Naive thymus-derived CD4-positive, alpha-beta T cell (primary cell): Measurements from ENCODE around the gene DSE. TPM values are rescaled to one million over a fixed set of nuclear protein-coding genes. Genes with fewer than 3 reads are reported as not detected.

ENCODE experiments used
- ATAC-seq: fragments of 150-1000 bp; cut with Tn5 transposase; 2 replicates; pipeline ENCODE4 v1.10.0; 2021; ENCODE audit warnings: mild to moderate bottlenecking, moderate library complexity
- CTCF ChIA-PET: fragments of 350-600 bp; sonication (Branson Sonifier 250); formaldehyde crosslinking; loops from one replicate; lab custom pipeline; 2021; ENCODE audit warnings: antibody characterized with exemption; lab: Charles Lee
- POLR2A ChIA-PET: fragments of 350-600 bp; sonication (Branson Sonifier 250); formaldehyde crosslinking; loops from one replicate; lab custom pipeline; 2021; ENCODE audit warnings: antibody characterized with exemption, inconsistent platforms; lab: Charles Lee
- DNase-seq, 9 donors: peaks; one replicate each; pipeline versions ENCODE4 v3.0.0 to v3.0.0-alpha.2; 2020 to 2022; ENCODE audit warnings: mixed read lengths in 1 of 9
- H3K27ac ChIP-seq: one replicate; pipeline ENCODE4 v1.7.0; 2013; ENCODE audit warnings: mild to moderate bottlenecking, low read depth, low read length, moderate library complexity
- H3K27me3 ChIP-seq, 2 donors: one replicate each; pipeline ENCODE4 v1.7.0; 2013; ENCODE audit warnings: low read length in 2 of 2, mild to moderate bottlenecking in 2 of 2, moderate library complexity in 2 of 2; ENCODE audit not compliant: control insufficient read depth in 2 of 2, insufficient read depth in 2 of 2
- H3K36me3 ChIP-seq, 3 experiments: 1 replicate in 2 of 3; 2 replicates in 1 of 3; pipeline ENCODE4 v1.7.0; 2013; ENCODE audit warnings: low read length in 3 of 3, mild to moderate bottlenecking in 3 of 3, moderate library complexity in 1 of 3; ENCODE audit not compliant: insufficient read depth in 3 of 3, control insufficient read depth in 2 of 3
- H3K4me1 ChIP-seq, 2 donors: one replicate each; pipeline ENCODE4 v1.7.0; 2013; ENCODE audit warnings: low read length in 2 of 2, mild to moderate bottlenecking in 2 of 2, moderate library complexity in 1 of 2; ENCODE audit not compliant: control insufficient read depth in 2 of 2, insufficient read depth in 2 of 2
- H3K4me3 ChIP-seq: 2 replicates; pipeline ENCODE4 v1.7.0; 2013; ENCODE audit warnings: mild to moderate bottlenecking, low read length
- H3K9me3 ChIP-seq, 3 experiments: 1 replicate in 2 of 3; 2 replicates in 1 of 3; pipeline ENCODE4 v1.7.0; 2013; ENCODE audit warnings: low read length in 3 of 3; ENCODE audit not compliant: control insufficient read depth in 2 of 3
- H3K27ac Mint-ChIP-seq, 9 donors: one replicate each; pipeline ENCODE4 v1.8.0; 2020 to 2022; ENCODE audit warnings: mixed read lengths in 9 of 9, mild to moderate bottlenecking in 8 of 9, moderate library complexity in 5 of 9, inconsistent platforms in 2 of 9
- H3K27me3 Mint-ChIP-seq, 5 donors: one replicate each; pipeline ENCODE4 v1.8.0; 2021 to 2022; ENCODE audit warnings: mixed read lengths in 5 of 5, mild to moderate bottlenecking in 1 of 5
- H3K36me3 Mint-ChIP-seq, 5 donors: one replicate each; pipeline ENCODE4 v1.8.0; 2020 to 2022; ENCODE audit warnings: mixed read lengths in 5 of 5, mild to moderate bottlenecking in 3 of 5, inconsistent platforms in 1 of 5
- H3K4me1 Mint-ChIP-seq, 7 donors: one replicate each; pipeline ENCODE4 v1.8.0; 2020 to 2022; ENCODE audit warnings: mixed read lengths in 7 of 7, mild to moderate bottlenecking in 3 of 7, inconsistent platforms in 1 of 7
- H3K4me3 Mint-ChIP-seq, 10 donors: one replicate each; pipeline ENCODE4 v1.8.0; 2020 to 2022; ENCODE audit warnings: mild to moderate bottlenecking in 10 of 10, mixed read lengths in 10 of 10, moderate library complexity in 6 of 10, inconsistent platforms in 2 of 10
- H3K9me3 Mint-ChIP-seq, 11 donors: one replicate each; pipeline ENCODE4 v1.8.0; 2020 to 2022; ENCODE audit warnings: mixed read lengths in 11 of 11, mild to moderate bottlenecking in 4 of 11, inconsistent platforms in 1 of 11, moderate library complexity in 1 of 11
- intact Hi-C, 2 donors: fragments of 100-400 bp; cut with micrococcal nuclease; formaldehyde crosslinking; loops; one replicate each; pipeline ENCODE4 v1.15.1; 2023
- polyA plus RNA-seq, 2 donors: library from polyadenylated mRNA; unstranded; fragments of 300-500 nt; fragmentation: Illumina TruSeq; gene quantifications; one replicate each; pipeline ENCODE4 v1.2.3, GENCODE V29; 2021
- total RNA-seq, 6 experiments: library from RNA in 5 of 6; stranded (reverse) in 5 of 6; gene quantifications; 1 replicate in 5 of 6; 2 replicates in 1 of 6; pipeline ENCODE4 v1.2.3 and lab custom pipeline; 2021 to 2026

DSE gene
- total and polyA plus RNA-seq, 7 experiments from 2014 or later: 3.2 to 23.0 (median 7.2) TPM

DNA sequence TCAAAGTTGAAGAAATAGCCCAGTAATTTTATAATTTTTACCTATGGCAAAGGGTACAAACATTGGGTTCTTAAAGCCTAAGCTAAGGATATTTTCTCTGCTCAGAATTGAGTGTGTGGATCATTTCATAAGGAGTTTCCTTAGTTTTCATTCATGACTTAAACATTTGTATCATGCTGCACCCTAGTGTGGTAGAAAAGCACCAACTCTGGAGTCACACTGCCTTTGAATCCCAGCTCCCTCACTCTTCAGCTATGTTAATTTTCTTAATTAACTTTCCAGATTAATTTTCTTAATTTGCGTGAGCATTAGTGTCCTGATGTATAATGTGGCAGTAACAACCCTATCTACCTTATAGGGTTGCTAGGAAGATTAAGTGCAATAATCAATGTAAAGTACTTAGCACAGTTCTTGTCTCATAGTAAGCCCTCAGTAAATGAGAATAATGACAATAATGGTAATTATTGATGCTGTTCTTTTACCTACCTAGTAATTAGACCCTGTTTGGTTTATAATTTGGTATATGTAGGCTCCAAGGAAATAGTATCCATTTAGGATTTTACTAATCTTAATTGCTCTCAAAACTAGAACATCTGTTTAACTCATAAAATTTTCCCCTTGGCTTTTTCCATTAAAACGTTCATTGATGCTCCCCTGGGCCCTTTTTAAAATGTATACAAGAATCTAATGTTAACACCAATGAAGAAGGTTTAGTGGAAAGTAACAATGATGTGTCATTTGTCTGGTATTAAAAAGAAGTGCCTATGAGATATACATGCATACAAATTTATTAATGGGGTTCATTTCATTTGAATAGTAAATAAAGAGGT lies 31.6 kb downstream of the DSE start:
- DNase-seq (no peak), ATAC-seq (no peak)
- no peaks in the 10 kb centered on the region for H3K36me3 ChIP-seq
- no peak overlapping the region for H3K4me3 Mint-ChIP-seq
- H3K27me3 Mint-ChIP-seq: peaks cover 4 to 16% (median 5%) of the 10 kb centered on the region in 5 donors
- CTCF ChIA-PET: interaction anchor here (2.2 kb wide), 1 partner anchor 114 kb away, joined by 7 read pairs; no protein-coding TSS in a partner anchor
- H3K9me3 Mint-ChIP-seq: no peaks in the 10 kb centered on the region
- no peak overlapping the region for H3K4me3 ChIP-seq
- H3K4me1 ChIP-seq: no peaks in the 10 kb centered on the region
- POLR2A ChIA-PET: no interaction called here
- no peak overlapping the region for H3K27ac ChIP-seq
- peaks cover 0 to 3% (median 0%) of the 10 kb centered on the region in 7 donors for H3K4me1 Mint-ChIP-seq
- no peaks in the 10 kb centered on the region for H3K27me3 ChIP-seq
- H3K36me3 Mint-ChIP-seq: peaks cover 0 to 13% (median 0%) of the 10 kb centered on the region in 5 donors
- H3K27ac Mint-ChIP-seq: no peak overlapping the region
- intact Hi-C loops: no loop called here
- no peaks in the 10 kb centered on the region for H3K9me3 ChIP-seq

DNA sequence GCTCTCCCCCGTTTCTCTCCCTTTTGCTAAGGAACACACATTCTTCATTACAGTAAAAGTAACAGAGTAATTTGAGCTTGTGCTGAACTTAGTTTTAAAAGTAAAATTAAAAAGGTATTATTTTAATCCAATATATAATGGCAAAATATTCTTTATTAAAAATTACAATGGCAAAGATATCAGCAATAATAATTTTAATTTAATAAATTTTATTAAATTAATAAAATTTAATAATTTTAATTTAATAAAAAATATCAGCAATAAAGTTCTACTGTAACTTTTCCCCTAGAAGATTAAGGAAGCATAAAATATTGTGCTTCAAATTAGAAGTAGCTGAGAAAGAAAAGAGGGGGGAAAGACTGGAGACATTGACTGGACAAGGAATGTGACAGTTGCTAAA lies 32.5 kb downstream of the DSE start:
- Mint-ChIP-seq H3K27ac (no peak overlapping the region), H3K9me3 (no peaks in the 10 kb centered on the region), H3K27me3 (peaks cover 4 to 17% (median 5%) of the 10 kb centered on the region in 5 donors), H3K4me3 (no peak overlapping the region), H3K4me1 (peaks cover 0 to 3% (median 0%) of the 10 kb centered on the region in 7 donors), H3K36me3 (peaks cover 0 to 13% (median 0%) of the 10 kb centered on the region in 5 donors)
- DNase-seq (no peak), ATAC-seq (no peak)
- Histone ChIP-seq H3K4me1 (no peaks in the 10 kb centered on the region), H3K9me3 (no peaks in the 10 kb centered on the region), H3K36me3 (no peaks in the 10 kb centered on the region), H3K4me3 (no peak overlapping the region), H3K27me3 (no peaks in the 10 kb centered on the region), H3K27ac (no peak overlapping the region)
- POLR2A ChIA-PET: no interaction called here
- intact Hi-C loops: no loop called here
- CTCF ChIA-PET: no interaction called here

- no peak overlapping the region for H3K27ac ChIP-seq
Observed at GRCh38 chr6:116404696-116405095, 33.9 kb downstream of the DSE start.

DNA sequence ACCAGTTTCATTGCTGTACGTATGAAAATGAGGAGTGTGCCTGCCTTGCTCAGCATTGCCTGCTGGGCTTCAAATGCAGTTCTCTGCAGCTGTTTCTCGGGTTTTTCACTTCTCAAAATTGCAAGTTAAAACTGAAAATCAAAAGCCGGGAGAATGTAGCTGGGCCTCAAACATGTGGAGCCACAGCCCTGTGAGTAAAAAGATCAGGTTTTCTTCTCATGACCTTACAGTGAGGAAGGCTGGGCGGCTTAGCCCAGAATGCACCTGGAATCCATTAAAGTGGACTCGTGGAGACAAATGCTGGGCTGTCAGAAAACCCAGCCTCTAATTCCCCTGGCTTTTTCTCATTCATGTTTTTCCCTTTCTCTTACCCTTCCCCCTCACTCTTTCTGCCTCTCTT lies 34.4 kb downstream of the DSE start:
- H3K4me1 ChIP-seq: no peaks in the 10 kb centered on the region
- H3K27ac ChIP-seq: no peak overlapping the region
- H3K4me3 ChIP-seq: no peak overlapping the region
- H3K27me3 Mint-ChIP-seq: peaks cover 4 to 17% (median 5%) of the 10 kb centered on the region in 5 donors
- intact Hi-C loops: no loop called here
- POLR2A ChIA-PET: no interaction called here
- H3K36me3 ChIP-seq: no peaks in the 10 kb centered on the region
- no peaks in the 10 kb centered on the region for H3K9me3 Mint-ChIP-seq
- no peak overlapping the region for H3K4me3 Mint-ChIP-seq
- H3K9me3 ChIP-seq: no peaks in the 10 kb centered on the region
- DNase-seq: no peak
- H3K27me3 ChIP-seq: no peaks in the 10 kb centered on the region
- CTCF ChIA-PET: no interaction called here
- ATAC-seq: no peak
- peaks cover 0 to 5% (median 0%) of the 10 kb centered on the region in 5 donors for H3K36me3 Mint-ChIP-seq
- H3K27ac Mint-ChIP-seq: no peak overlapping the region
- peaks cover 0 to 6% (median 0%) of the 10 kb centered on the region in 7 donors for H3K4me1 Mint-ChIP-seq

More at GRCh38 chr6:116404696-116405095, 33.9 kb downstream of the DSE start:
- Mint-ChIP-seq H3K27me3 (peaks cover 4 to 17% (median 5%) of the 10 kb centered on the region in 5 donors), H3K4me1 (peaks cover 0 to 5% (median 0%) of the 10 kb centered on the region in 7 donors), H3K27ac (no peak overlapping the region), H3K36me3 (peaks cover 0 to 7% (median 0%) of the 10 kb centered on the region in 5 donors), H3K4me3 (no peak overlapping the region), H3K9me3 (no peaks in the 10 kb centered on the region)
- ChIA-PET CTCF (no interaction called here), POLR2A (no interaction called here)
- H3K4me3 ChIP-seq: no peak overlapping the region
- no peaks in the 10 kb centered on the region for H3K27me3 ChIP-seq
- ATAC-seq (no peak), DNase-seq (no peak)
- no peaks in the 10 kb centered on the region for H3K4me1 ChIP-seq
- no peaks in the 10 kb centered on the region for H3K9me3 ChIP-seq
- no peaks in the 10 kb centered on the region for H3K36me3 ChIP-seq
- intact Hi-C loops: no loop called here

GRCh38 chr6:116405652-116406356 lies 35.1 kb downstream of the DSE start:
- no peaks in the 10 kb centered on the region for H3K36me3 ChIP-seq
- H3K4me3 ChIP-seq: no peak overlapping the region
- no peaks in the 10 kb centered on the region for H3K27me3 ChIP-seq
- no peaks in the 10 kb centered on the region for H3K4me1 ChIP-seq
- H3K9me3 Mint-ChIP-seq: no peaks in the 10 kb centered on the region
- peaks cover 4 to 17% (median 5%) of the 10 kb centered on the region in 5 donors for H3K27me3 Mint-ChIP-seq
- no peaks in the 10 kb centered on the region for H3K9me3 ChIP-seq
- ChIA-PET POLR2A (no interaction called here), CTCF (no interaction called here)
- H3K36me3 Mint-ChIP-seq: peaks cover 0 to 5% (median 0%) of the 10 kb centered on the region in 5 donors
- DNase-seq (no peak), ATAC-seq (no peak)
- no peak overlapping the region for H3K27ac Mint-ChIP-seq
- intact Hi-C loops: no loop called here
- H3K4me1 Mint-ChIP-seq: peaks cover 0 to 8% (median 0%) of the 10 kb centered on the region in 7 donors
- H3K27ac ChIP-seq: no peak overlapping the region
- no peak overlapping the region for H3K4me3 Mint-ChIP-seq

DNA sequence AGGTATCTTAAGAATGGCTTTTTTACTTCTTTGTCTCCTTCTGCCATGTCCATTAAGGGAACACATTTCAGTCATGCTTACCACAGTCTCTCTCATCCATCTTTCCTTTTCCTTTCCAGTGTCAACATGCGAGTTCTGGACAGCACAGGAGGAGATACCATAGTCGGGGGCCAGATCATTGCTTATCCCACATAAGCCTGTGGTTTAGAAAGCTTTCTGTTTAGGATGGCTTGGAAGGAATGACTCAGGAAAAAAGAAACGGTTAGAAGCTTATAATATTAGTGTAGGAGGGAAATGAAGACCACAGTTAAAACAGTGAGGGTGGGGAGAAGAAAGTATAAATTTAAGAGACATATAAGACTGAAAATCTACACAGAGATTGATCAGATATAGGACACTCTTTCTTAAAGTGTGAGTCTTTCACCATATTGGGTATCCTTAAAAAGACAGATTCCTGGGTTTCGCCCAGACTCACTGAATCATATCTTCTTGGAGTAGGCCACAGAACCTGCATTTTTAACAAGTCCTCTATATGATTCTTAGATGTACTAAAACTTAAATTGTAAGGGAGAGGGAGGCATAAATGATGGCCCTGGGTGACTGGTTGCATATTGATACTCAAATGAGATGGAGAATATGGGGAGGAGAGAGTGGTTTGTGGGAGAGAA lies 36.1 kb downstream of the DSE start:
- peaks cover 4 to 17% (median 5%) of the 10 kb centered on the region in 5 donors for H3K27me3 Mint-ChIP-seq

More for the DNA sequence above, 36.1 kb downstream of the DSE start:
- DNase-seq (no peak), ATAC-seq (no peak)
- POLR2A ChIA-PET: no interaction called here
- intact Hi-C loops: no loop called here
- Histone ChIP-seq H3K27me3 (no peaks in the 10 kb centered on the region), H3K36me3 (no peaks in the 10 kb centered on the region), H3K4me3 (no peak overlapping the region), H3K4me1 (no peaks in the 10 kb centered on the region), H3K27ac (no peak overlapping the region), H3K9me3 (no peaks in the 10 kb centered on the region)
- Mint-ChIP-seq H3K27ac (no peak overlapping the region), H3K9me3 (no peaks in the 10 kb centered on the region), H3K4me3 (no peak overlapping the region), H3K4me1 (peaks cover 0 to 8% (median 0%) of the 10 kb centered on the region in 7 donors), H3K36me3 (peaks cover 0 to 5% (median 0%) of the 10 kb centered on the region in 5 donors)
- CTCF ChIA-PET: no interaction called here
